HFF-Myc (cell line): ENCODE results near the gene CHRD.

Experiments used
- DNase-seq: peaks from one replicate; pipeline ENCODE4 v3.0.0-alpha.2; 2011; ENCODE audit warnings: low read depth; ENCODE audit errors: extremely low read depth
- H3K4me3 ChIP-seq: replicated peaks from 2 replicates; pipeline ENCODE4 v1.5.1; 2011; ENCODE audit warnings: low read depth, mild to moderate bottlenecking, control low read depth, low read length
- CTCF ChIP-seq: IDR thresholded peaks from 2 replicates; pipeline ENCODE4 v1.5.1; 2012; ENCODE audit warnings: mild to moderate bottlenecking, low read depth, low read length, control low read depth; ENCODE audit errors: missing control alignments

The CHRD gene

GRCh38 chr3:184362668-184363546, 16.9 kb upstream of the CHRD start:
- H3K4me3 ChIP-seq = peak overlapping the region; percentile 71
- peak; percentile 97 for DNase-seq
- peak; percentile 50 for TF ChIP-seq CTCF

GRCh38 chr3:184366619-184367289, 13.1 kb upstream of the CHRD start:
- peak; percentile 73 for DNase-seq
- H3K4me3 ChIP-seq = no peak overlapping the region
- no peak for TF ChIP-seq CTCF

GRCh38 chr3:184368116-184368515, 11.7 kb upstream of the CHRD start:
- H3K4me3 ChIP-seq = no peak overlapping the region
- no peak for DNase-seq
- no peak for TF ChIP-seq CTCF

- TF ChIP-seq CTCF = no peak
- H3K4me3 ChIP-seq = no peak overlapping the region
- DNase-seq = no peak
These were observed 11.2 kb upstream of the CHRD start for GRCh38 chr3:184368586-184369183.

GRCh38 chr3:184371570-184372018, 8.3 kb upstream of the CHRD start:
- DNase-seq = peak; percentile 70
- peak; percentile 98 for TF ChIP-seq CTCF
- H3K4me3 ChIP-seq = no peak overlapping the region

- TF ChIP-seq CTCF = no peak
- DNase-seq = no peak
- H3K4me3 ChIP-seq = no peak overlapping the region
These were observed 7.5 kb upstream of the CHRD start for GRCh38 chr3:184372296-184372821.
